HuH-7.5 (cell line): ENCODE data around the gene TOR4A.
A peak's percentile ranks its signal among the peaks of the same experiment; 100 is the strongest.
"Not testable (repeated sequence)": the region's sequence is repeated elsewhere in the genome, so short reads cannot be mapped to it uniquely, and the experiment has no call there.

Experiments
- DNase-seq: peaks from one replicate; pipeline ENCODE4 v3.0.0; 2011; ENCODE audit warnings: low spot score

Gene TOR4A

GRCh38 chr9:137237759-137238726 is 39.5 kb upstream of the TOR4A start:
- no peak for DNase-seq

GRCh38 chr9:137239541-137240200 is 37.9 kb upstream of the TOR4A start:
- not testable (repeated sequence) for DNase-seq

GRCh38 chr9:137240318-137240840 is 37.1 kb upstream of the TOR4A start:
- no peak for DNase-seq

GRCh38 chr9:137240841-137241489 is 36.6 kb upstream of the TOR4A start, which contains the start of gene TUBB4B:
TSS of gene TUBB4B (plus strand) at chr9:137241287. CDS start at chr9:137241361, 74 bp downstream.
- DNase-seq, result peak; percentile 100

GRCh38 chr9:137241490-137242268 is 35.8 kb upstream of the TOR4A start:
- DNase-seq, result no peak

- DNase-seq, result no peak
These were observed 35.0 kb upstream of the TOR4A start for GRCh38 chr9:137242269-137243203.

- not testable (repeated sequence) for DNase-seq
These were observed 34.3 kb upstream of the TOR4A start for GRCh38 chr9:137243266-137243625.

- DNase-seq, result no peak
These were observed 33.7 kb upstream of the TOR4A start for GRCh38 chr9:137243626-137244485.

- no peak for DNase-seq
These were observed 32.8 kb upstream of the TOR4A start for GRCh38 chr9:137244486-137245449.

GRCh38 chr9:137245450-137246421 is 31.8 kb upstream of the TOR4A start:
- DNase-seq, result no peak

GRCh38 chr9:137247135-137247915 is 30.2 kb upstream of the TOR4A start:
- DNase-seq, result no peak

- no peak for DNase-seq
These were observed 29.7 kb upstream of the TOR4A start for GRCh38 chr9:137247916-137248175.

- no peak for DNase-seq
These were observed 27.0 kb upstream of the TOR4A start for GRCh38 chr9:137250329-137251193.

GRCh38 chr9:137251194-137251461 is 26.4 kb upstream of the TOR4A start, which contains the start of gene STPG3:
TSS of gene STPG3 (plus strand) at chr9:137251286. CDS start at chr9:137251287, 1 bp downstream.
- no peak for DNase-seq

GRCh38 chr9:137251490-137252268 is 25.8 kb upstream of the TOR4A start:
- no peak for DNase-seq
